HL-60 (cell line): ENCODE data around the gene NUP98.

Experiments
- DNase-seq, 2 experiments: peaks; one replicate each; pipeline ENCODE4 v3.0.0-alpha.2; 2010 to 2020; ENCODE audit warnings: low read depth in 1 of 2, low spot score in 1 of 2
- H3K27ac ChIP-seq: fragments of 250-450 bp; sonication (Bioruptor Pico); replicated peaks from 2 replicates; pipeline ENCODE4 v1.5.1; 2020; ENCODE audit warnings: mild to moderate bottlenecking, moderate library complexity
- H3K27me3 ChIP-seq: fragments of 250-450 bp; sonication (Bioruptor Pico); 2 replicates; pipeline ENCODE4 v1.5.1; 2021; ENCODE audit warnings: mild to moderate bottlenecking, moderate library complexity; ENCODE audit not compliant: insufficient read depth, poor library complexity, severe bottlenecking
- H3K4me3 ChIP-seq: replicated peaks from 2 replicates; pipeline ENCODE4 v1.5.1; 2011; ENCODE audit warnings: mild to moderate bottlenecking, control low read depth, low read length; ENCODE audit not compliant: insufficient read depth
- GABPA ChIP-seq: IDR thresholded peaks from 2 replicates; pipeline ENCODE4 v1.6.1; 2012; ENCODE audit warnings: low read depth
- POLR2AphosphoS5 ChIP-seq: IDR thresholded peaks from 2 replicates; pipeline ENCODE4 v1.6.1; 2012; ENCODE audit warnings: low read depth
- SPI1 ChIP-seq: IDR thresholded peaks from 2 replicates; pipeline ENCODE4 v1.6.1; 2012; ENCODE audit warnings: low read depth, mild to moderate bottlenecking, borderline replicate concordance
- TF ChIP-seq, protein P1 (sequence below): IDR thresholded peaks from 2 replicates; pipeline ENCODE4 v1.6.1; 2012; ENCODE audit warnings: low read depth; ENCODE audit not compliant: insufficient replicate concordance
- TF ChIP-seq, protein P2 (sequence below): IDR thresholded peaks from one replicate; pipeline ENCODE4 v1.5.1; 2011; ENCODE audit warnings: low read length, control low read depth, inconsistent platforms; ENCODE audit not compliant: insufficient read depth

The NUP98 gene

DNA sequence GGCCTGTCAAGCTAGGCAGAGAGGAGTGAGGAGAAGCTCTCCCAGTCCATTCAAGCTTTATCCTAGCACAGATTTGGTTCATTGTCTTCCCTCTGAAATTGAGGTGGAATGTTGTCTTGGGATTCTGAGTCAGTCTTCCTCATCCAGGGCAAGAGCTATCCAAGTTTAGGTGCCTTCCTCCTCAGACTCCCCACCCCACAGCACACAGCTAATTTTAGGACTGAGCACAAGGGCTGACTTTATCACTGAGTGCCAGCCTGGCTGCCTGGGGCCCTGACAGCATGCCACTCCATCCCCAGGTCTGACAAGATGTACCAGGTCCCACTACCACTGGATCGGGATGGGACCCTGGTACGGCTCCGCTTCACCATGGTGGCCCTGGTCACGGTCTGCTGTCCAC lies 13.6 kb upstream of the NUP98 start:
- no peak for DNase-seq
- Histone ChIP-seq H3K4me3 (no peak overlapping the region), H3K27me3 (no peaks in the 10 kb centered on the region), H3K27ac (no peak overlapping the region)
- TF ChIP-seq, protein P1, sequence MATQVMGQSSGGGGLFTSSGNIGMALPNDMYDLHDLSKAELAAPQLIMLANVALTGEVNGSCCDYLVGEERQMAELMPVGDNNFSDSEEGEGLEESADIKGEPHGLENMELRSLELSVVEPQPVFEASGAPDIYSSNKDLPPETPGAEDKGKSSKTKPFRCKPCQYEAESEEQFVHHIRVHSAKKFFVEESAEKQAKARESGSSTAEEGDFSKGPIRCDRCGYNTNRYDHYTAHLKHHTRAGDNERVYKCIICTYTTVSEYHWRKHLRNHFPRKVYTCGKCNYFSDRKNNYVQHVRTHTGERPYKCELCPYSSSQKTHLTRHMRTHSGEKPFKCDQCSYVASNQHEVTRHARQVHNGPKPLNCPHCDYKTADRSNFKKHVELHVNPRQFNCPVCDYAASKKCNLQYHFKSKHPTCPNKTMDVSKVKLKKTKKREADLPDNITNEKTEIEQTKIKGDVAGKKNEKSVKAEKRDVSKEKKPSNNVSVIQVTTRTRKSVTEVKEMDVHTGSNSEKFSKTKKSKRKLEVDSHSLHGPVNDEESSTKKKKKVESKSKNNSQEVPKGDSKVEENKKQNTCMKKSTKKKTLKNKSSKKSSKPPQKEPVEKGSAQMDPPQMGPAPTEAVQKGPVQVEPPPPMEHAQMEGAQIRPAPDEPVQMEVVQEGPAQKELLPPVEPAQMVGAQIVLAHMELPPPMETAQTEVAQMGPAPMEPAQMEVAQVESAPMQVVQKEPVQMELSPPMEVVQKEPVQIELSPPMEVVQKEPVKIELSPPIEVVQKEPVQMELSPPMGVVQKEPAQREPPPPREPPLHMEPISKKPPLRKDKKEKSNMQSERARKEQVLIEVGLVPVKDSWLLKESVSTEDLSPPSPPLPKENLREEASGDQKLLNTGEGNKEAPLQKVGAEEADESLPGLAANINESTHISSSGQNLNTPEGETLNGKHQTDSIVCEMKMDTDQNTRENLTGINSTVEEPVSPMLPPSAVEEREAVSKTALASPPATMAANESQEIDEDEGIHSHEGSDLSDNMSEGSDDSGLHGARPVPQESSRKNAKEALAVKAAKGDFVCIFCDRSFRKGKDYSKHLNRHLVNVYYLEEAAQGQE = no peak
- no peak for TF ChIP-seq SPI1
- no peak for TF ChIP-seq POLR2AphosphoS5
- TF ChIP-seq, protein P2, sequence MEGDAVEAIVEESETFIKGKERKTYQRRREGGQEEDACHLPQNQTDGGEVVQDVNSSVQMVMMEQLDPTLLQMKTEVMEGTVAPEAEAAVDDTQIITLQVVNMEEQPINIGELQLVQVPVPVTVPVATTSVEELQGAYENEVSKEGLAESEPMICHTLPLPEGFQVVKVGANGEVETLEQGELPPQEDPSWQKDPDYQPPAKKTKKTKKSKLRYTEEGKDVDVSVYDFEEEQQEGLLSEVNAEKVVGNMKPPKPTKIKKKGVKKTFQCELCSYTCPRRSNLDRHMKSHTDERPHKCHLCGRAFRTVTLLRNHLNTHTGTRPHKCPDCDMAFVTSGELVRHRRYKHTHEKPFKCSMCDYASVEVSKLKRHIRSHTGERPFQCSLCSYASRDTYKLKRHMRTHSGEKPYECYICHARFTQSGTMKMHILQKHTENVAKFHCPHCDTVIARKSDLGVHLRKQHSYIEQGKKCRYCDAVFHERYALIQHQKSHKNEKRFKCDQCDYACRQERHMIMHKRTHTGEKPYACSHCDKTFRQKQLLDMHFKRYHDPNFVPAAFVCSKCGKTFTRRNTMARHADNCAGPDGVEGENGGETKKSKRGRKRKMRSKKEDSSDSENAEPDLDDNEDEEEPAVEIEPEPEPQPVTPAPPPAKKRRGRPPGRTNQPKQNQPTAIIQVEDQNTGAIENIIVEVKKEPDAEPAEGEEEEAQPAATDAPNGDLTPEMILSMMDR = no peak
- TF ChIP-seq GABPA = no peak

DNA sequence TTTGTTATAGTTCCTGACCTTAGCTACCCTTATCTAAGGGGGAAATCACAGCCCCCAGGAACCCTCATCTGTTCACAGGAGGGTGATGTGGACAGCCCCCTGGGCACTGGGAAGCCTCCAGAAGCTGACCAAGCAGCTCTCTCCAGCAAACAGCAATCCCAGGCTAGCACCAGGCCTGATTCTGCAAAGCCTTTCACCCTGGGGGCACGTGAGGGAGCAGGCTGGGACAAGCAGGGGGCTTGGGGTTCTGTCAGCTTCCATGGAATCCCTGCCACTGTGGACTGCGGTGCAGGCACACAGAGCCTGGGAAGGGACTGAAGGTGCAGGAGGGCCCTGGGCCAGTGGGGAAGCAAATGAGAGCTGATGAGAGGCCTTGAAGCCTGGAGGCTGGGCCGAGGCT lies 13.1 kb upstream of the NUP98 start:
- DNase-seq = no peak
- H3K27me3 ChIP-seq = no peaks in the 10 kb centered on the region
- TF ChIP-seq, protein P2 = no peak
- TF ChIP-seq GABPA (no peak), SPI1 (no peak), POLR2AphosphoS5 (no peak)
- TF ChIP-seq, protein P1 = no peak

DNA sequence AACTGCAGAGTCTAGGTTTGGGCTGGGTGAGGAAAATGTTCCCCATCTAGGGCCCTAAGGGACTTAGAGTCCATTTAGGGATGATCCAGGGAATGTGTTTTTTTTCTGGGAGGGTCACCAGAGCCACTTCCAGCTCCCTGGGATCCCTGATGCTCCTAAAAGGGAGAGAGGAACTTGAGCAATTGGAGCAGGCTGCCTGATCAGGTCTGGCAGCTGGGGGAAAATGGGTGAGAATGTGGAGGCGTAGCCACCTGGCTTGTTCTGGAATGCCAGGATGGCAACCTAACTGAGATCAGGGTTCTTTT lies 12.2 kb upstream of the NUP98 start:
- Histone ChIP-seq H3K27me3 (no peaks in the 10 kb centered on the region), H3K4me3 (no peak overlapping the region), H3K27ac (no peak overlapping the region)
- DNase-seq = no peak
- TF ChIP-seq, protein P2 = no peak
- TF ChIP-seq GABPA (no peak), POLR2AphosphoS5 (no peak), SPI1 (no peak)
- TF ChIP-seq, protein P1 = no peak

More for the DNA sequence above, 13.1 kb upstream of the NUP98 start:
- H3K4me3 ChIP-seq = no peak overlapping the region
- H3K27ac ChIP-seq = no peak overlapping the region
